Hypothalamus (tissue), 51 donors: ENCODE data around the gene ATF1.
"Not testable (repeated sequence)": the region's sequence is repeated elsewhere in the genome, so short reads cannot be mapped to it uniquely, and the experiment has no call there.

Source experiments
- DNase-seq, 51 donors: peaks; one replicate each; lab custom pipeline; 2025; lab: John Stamatoyannopoulos, UW

ATF1 gene

DNA sequence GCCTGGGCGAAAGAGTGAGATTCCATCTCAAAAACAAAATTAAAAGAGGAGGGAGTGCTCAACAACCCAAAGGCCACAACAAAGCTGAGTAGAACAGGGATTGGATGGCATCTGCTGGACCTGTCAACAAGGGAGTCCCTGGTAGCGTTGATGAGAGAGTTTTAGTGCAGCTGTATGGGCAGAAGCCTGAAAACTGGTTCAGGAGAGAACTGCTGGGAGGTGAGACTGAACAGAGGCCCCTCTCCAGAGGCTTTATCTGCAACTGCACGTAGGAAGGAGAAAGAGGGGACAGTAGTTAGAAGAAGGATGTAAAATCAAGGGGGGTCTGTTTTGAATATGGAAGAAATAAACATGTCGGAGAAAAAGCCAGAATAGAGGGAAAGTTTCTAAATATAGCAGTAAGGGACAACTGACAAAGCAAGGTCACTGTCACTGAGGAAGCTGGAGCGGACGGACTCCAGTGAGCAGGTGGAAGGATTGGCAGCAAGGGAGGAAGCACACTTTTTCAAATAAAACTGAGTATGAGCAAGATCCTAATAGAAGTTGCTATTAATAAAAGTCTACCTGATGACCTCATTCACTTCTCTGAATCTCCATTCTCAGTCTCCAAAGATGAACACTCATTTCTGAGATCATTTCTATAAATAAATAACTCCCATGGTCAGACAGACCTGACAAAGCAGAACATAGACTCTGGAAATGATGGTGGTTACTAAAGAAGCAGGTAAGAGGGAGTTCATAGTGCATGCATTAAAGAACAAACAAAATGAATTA lies 11.8 kb upstream of the ATF1 start:
- DNase-seq, result no peak

DNA sequence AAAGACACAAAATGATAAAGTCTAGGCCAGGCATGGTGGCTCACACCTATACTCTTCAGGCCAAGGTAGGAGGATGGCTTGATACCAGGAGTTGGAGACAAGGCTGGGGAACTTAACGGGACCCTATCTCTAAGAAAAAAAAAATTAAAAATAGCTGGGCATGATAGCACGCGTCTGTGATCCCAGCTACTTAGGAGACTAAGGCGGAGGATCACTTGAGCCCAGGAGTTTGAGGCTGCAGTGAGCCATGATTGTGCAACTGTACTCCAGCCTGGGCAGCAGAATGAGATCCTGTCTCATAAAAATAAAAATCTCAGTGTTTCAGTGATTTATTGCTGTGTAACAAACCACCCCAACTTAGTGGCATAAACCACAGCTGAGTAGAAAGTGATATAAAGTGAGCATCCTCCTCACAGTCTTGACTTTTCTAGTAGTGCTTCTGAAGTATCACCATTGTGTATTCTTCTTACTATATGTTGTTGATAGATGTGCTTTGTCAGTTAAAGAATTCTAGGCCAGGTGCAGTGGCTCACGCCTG lies 10.6 kb upstream of the ATF1 start:
- DNase-seq, result no peak

DNA sequence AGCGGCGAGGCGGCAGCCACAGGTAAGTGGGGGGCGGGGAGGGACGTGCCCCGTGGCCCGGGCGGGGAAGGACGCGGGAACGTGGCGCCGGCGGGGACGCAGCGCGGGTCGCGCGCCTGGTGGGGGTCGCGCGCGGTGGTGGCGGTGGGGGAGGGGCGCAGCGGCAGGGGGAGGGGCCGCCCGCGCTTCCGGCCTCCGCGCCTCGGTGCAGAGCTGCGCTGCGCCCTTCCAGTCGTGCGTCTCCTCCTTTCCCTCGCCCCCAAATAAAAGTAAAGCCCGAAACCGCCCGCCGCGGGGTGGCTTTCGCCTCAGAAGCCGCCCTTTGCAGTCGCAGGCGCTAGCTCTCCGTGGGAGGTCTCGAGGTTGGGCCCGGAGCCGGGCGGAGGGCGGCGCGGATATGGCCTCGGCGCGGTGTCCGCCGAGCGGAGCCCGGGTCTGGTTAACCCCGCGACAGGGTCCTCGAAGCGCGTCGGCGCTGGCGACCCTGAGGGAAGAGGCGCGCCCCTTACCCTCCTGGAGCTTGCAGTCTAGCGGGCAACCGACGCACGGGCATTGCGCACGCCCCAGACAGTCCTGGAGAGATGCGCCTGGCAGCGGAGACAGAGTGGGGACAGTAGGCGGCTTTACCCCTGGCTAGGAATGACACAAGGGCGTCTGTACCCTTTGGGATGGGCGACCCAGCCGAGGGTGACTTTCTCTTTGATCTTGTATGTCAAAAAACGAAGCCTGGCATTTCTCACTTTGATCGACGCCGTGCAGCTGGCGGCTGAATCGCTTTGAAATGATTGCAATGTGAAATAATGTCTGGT lies 589 bp downstream of the ATF1 start:
- DNase-seq, result peak in 41 of 51 donors; percentile 14 to 93 (median 71)

DNA sequence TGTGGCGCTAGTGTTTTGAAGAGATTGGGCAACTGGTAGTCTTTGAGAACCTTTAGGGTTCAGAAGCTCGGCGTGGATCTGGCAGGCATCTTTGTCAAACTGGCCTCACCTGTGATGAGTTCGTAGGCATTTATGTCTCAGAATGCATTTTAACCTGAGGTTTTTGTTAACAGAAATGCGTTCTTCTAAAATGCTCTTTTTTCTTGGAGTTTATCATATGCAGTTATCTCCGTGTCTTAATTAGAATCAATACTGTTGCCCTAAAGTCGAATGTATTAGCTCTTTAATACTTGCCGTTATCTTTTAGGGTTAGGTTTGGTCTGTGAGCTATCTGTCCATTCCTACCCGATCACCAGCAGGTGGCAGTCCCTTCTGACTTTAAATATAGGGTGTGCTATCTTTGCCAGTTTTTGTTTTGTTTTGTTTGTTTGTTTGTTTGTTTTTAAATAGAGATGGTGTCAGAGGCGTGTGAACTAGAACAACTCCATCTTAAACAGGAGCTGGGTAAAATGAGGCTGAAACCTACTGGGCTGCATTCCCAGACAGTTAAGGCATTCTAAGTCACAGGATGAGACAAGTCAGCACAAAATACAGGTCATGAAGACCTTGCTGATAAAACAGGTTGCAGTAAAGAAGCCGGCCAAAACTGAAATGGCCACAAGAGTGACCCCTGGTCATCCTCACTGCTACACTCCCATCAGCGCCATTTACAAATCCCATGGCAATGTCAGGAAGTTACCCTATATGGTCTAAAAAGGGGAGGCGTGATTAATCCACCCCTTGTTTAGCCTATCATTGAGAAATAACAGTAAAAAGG lies 1.4 kb downstream of the ATF1 start:
- DNase-seq, result peak in 19 of 51 donors; percentile 4 to 79 (median 16)

DNA sequence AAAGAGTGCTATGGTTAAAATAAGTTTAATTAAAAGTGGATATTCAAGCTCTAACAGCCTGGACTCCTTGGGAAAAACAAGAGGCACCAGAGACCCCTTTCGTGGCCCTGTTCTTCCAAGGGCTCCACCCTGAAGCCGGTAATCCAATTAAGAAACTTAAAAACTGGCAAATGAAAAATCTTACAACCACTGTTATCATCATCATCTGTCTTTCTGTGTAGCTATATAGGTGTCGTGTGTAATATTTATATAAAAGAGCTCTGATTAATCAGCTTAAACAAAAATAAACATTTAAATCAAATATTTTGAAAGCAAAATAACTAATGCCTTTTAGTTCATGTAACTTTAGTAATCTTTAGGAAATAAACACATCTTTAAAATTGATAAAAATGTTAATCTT lies 4.5 kb downstream of the ATF1 start:
- DNase-seq, result no peak

DNA sequence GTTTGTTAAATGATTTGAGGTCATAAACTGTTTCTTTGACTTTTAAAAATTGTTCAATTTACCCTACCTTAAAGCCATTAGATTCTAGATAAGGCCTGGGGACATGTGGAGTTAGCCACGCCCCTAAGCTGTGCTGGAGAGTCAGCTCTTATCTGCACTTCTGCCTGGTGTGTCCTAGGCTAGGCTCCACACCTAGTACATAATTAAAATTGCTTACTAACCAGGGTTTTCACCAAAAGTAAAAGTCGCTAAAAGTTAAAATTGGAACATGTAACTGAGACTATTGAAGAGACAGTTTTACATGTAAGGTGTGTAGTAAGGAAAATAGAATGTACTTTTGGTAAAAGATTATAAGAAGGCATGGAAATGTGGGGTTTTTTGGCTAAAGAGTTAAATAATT lies 4.9 kb downstream of the ATF1 start:
- not testable (repeated sequence) for DNase-seq

DNA sequence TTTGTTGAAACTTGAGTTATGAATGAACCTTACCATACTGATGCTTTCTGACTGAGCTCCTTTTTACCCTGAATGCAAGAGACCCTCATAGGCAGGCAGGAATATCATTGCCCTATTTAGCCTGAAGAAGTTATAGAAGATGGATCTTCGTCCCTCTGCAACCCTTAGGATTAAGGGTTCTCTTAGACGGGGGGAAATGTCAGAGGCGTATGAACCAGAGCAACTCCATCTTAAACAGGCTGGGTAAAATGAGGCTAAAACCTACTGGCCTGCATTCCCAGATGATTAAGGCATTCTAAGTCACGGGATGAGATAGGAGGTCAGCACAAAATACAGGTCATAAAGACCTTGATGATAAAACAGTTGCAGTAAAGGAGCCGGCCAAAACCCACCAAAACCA lies 7.5 kb downstream of the ATF1 start:
- DNase-seq, result no peak

DNA sequence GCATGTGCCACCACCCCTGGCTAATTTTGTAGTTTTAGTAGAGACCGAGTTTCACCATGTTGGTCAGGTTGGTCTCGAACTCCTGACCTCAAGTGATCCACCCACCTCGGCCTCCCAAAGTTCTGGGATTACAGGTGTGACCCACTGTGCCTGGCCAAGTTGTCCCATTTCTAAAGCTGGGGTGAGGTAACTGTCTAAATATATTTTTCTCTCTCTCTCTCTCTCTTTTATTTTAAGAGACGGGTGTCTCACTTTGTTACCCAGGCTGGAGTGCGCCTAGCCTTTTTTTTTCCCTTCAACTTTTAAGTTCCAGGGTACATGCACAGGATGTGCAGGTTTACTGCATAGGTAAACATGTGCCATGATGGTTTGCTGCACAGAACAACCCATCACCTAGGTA lies 8.6 kb downstream of the ATF1 start:
- DNase-seq, result no peak

DNA sequence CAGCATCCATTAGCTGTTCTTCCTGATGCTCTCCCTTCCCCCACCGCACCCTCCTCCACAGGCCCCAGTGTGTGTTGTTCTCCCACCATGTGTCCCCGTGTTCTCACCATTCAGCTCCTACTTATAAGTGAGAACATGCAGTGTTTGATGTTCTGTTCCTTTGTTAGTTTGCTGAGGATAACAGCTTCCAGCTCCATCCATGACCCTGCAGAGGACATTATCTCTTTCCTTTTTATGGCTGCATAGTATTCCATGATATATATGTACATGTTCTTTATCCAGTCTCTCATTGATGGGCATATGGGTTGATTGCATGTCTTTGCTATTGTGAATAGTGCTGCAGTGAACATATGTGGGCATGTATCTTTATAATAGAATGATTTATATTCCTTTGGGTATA lies 9.0 kb downstream of the ATF1 start:
- no peak for DNase-seq

DNA sequence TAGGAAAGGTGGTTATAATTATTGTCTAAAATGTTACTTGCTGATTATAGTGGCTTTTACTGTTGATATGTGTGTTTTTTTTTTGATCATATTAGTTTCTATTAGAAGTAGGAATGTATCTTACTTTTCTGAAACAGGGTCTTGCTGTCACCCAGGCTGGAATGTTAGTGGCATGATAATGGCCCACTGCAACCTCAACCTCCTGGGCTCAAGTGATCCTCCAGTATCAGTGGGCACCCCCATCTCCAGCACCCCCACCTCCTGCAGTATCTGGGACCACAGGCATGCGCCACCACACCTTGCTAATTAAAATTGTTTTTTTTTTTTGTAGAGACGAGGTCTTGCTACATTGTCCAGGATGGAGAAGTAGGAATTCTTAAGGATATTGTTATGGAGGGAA lies 11.3 kb downstream of the ATF1 start:
- no peak for DNase-seq

DNA sequence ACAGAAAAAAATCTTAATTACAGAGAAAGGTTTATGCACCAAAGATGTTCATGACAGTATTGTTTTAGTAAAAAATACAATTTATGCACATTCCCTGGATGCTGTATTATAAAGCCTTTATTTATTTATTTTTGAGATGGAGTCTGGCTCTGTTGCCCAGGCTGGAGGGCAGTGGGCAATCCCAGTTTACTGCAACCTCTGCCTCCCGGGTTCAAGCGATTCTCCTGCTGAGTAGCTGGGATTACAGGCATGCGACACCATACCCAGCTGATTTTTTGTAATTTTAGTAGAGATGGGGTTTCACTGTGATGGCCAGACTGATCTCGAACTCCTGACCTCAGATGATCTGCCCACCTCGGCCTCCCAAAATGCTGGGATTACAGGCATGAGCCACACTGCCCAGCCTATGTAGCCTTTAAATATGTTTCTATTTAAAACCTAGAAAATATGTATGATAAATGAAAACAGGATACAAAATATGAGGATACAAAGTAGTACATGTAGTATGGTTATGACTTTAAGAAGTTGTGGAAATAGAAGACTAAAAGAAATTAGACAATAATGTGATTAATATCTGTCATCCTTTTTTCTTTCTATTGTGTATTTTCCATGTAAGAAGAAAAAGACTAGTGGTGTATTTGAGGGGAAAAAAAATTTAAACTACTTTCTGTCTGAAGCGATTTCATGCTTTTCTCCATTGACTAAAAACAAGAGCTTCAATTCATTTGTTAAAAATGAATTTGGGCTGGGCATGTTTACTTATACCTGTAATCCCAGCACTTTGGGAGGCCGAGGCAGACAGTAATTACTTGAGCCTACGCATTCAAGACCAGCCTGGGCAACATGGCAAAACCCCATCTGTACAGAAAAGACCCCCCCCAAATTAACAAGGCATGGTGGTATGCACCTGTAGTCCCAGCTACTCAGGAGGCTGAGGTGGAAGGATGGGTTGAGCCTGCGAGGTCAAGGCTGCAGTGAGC lies 13.1 kb downstream of the ATF1 start:
- DNase-seq, result no peak

DNA sequence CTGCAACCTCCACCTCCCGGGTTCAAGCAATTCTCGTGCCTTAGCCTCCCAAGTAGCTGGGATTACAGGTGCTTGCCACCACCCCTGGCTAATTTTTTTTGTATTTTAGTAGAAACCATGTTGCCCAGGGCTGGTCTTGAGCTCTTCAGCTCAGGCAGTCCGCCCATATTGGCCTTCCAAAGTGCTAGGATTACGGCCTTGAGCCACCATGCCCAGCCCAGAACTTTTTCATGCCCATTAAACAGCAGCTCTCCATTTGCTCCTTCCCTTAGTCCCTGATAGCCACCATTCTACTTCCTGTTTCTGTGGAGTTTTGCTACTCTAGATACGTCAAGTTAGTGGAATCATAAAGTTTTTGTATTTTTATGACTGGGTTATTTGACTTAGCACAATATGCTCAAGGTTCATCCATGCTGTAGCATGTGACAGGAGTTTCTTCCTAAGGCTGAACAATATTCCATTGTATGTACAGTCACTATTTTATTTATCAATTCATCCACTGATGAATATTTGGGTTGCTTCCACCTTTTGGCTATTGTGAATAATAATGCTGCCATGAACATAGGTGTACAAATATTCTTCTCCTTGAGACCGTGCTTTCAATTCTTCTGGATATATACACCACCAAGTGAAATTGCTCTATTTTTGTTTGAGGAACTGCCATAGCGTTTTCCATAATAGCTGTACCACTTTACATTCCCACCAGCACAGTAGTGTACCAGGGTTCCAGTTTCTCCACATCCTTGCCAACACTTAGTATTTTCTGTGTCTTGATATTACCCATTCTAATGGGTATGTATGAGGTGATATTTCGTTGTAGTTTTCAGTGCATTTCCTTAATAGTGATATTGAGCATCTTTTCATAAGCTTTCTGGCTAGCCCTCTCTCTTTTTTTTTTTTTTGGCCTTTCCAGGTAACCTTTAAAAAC lies 15.0 kb downstream of the ATF1 start:
- DNase-seq, result no peak

DNA sequence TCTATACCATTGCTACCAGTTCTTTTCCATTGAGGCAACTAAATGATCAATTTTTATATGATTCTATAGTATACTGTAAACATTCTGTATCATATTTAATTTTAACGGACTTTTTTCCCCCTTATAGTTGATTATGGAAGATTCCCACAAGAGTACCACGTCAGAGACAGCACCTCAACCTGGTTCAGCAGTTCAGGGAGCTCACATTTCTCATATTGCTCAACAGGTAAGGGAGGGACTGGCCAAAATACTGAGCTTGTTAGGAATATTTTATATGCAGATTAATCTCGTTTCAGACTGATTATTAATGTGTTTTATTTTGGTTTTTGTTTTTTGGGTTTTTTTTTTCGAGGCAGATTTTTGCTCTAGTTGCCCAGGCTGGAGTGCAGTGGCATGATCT lies 16.1 kb downstream of the ATF1 start:
- no peak for DNase-seq

DNA sequence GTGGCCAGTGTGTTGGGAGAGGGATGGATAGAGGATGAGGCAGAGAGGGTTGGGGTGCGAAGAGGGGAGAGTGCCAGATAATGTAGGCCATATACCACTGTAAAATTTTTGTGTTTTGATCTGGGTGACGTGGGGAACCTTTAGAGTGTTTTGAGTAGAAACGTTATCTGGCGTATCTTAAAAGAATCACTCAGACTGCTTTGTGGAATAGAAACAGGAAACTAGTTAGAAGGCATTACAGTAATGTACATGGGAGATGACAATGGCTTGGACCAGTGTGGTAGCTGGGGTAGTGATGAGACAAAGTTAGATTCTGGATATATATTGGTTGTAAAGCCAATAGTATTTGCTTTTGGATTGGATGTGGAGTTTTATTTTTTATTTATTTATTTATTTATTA lies 20.6 kb downstream of the ATF1 start:
- no peak for DNase-seq

DNA sequence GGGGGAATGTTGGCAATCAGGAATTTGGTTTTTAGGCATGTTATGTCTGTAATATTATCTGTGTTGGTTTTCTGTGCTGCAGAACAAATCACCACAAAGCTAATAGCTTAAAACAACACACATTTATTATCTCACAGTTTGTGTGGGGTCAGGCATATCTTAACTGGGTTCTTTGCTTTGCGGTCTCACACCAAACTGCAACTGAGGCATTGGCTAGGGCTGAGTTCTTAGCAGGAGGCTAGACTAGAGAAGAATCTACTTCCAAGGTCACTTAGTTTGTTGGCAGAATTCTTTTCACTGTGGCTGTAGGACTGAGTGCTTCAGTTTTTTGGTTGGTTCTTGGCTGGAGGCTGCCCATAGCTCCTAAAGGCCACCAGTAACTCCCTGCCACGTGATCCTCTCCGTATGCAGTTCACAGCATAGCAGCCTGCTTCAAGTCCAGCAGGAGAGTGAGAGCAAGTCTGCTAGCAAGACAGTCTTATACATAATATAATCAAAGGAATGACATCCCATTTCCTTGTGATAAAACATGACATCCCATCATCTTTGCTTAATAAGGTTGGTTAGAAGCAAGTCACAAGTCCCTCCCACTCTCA lies 21.6 kb downstream of the ATF1 start:
- no peak for DNase-seq

DNA sequence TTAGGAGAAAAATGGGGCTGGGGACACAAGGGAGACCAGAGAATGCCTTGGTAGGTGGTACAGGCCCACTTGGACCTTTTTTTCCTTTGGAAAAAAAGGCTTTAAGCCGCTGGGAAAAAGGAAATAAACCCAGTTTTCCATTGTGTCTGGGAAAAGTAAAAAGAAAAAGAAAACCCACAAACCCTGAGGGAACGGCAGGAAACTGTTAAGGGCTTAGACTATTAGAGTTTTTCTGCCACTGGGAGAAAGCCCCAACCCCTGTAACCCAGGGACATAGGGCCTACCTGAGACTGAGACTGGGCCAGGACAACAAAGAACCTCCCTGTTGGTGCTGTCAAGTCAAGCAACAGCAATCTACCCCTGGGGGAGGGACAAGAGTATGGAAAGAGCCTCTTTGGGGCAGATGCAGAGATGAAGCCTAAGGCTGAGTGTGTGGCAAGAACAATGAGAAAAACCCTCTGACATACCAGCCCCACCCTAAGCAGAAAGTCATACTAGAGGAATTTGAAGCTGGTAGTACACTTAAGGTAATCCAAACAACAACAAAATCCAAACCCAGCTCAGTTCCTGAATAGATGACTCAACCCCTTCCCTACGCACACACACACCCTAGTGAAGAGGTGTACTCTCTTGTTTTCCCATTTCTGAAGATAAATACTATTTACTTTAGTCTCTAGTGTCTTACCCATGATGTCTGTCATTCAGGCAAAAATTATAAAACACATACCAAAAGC lies 22.8 kb downstream of the ATF1 start:
- DNase-seq, result no peak

DNA sequence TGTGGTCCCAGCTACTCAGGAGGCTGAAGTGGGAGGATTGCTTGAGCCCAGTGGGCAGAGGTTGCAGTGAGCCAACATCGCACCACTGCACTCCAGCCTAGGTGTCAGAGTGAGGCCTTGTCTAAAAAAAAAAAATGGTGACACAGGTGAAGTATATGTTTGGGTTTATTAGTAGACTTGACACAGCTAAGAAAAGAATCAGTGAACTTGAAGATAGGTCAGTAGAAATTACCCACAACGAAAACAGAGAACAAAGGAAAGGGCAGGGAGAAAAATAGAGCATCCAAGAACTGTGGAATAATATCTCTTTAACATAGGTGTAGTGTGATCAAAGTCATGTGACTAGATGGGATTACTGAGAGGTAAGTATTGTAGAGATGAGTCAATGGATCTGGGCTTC lies 23.7 kb downstream of the ATF1 start:
- no peak for DNase-seq

DNA sequence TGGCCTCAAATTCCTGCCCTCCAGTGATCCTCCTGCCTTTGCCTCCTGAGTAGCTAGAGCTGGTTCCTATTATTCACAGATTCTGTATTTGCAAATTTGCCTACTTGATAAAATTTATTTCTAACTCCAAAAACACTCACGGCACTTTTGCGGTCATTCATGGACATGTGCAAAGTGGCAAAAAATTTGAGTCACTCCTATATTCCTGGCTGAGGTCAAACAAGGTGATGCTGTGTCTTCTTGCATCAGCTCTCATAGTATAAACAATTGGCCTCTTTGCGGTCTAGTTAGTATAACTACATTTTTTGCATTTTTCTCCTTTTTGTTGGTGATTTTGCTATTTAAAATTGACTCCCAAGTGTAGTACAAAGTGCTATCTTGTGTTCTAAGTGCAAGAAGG lies 24.7 kb downstream of the ATF1 start:
- DNase-seq, result no peak
